GM19463 (cell line): Measurements from ENCODE around the gene GALNT1.
A peak's percentile ranks its signal among the peaks of the same experiment; 100 is the strongest.

Experiments
- ATAC-seq: cut with Tn5 transposase; IDR thresholded peaks from one replicate; pipeline ENCODE4 v1.9.1; 2021; ENCODE audit warnings: mild to moderate bottlenecking, moderate library complexity; ENCODE audit not compliant: unreplicated experiment

Gene GALNT1

GRCh38 chr18:35662293-35663062 lies 80.9 kb downstream of the GALNT1 start:
- no peak for ATAC-seq

DNA sequence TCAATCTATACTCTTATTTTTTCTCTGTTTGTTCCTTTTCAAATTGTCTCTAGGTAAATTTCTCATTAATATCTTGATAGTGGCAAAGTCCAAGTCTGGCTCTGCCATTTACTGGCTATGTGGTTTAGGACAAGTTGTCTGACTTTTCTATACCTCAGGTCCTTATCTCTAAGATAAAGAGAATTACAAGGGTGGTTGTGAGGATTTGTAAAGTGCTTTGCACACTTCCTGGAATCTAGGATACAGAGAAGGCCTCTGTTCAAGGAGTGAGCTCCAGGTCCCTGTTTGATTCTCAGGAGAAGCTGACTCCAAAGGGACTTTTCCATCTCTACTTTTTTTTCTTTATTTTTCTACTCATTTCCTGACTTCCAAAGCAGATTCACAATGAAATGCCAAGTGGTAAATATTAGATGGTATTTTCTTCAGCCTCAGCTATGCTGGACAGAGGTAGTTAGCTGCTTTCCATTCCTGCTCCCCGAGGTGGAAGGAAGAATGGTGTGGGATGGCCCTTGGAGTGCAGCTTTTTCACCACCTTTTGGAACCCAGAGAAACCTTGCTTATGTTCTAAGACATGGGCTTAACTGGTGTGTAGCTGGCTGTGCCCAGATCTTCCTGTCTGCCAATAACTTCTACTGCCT lies 90.5 kb downstream of the GALNT1 start:
- no peak for ATAC-seq

- no peak for ATAC-seq
Observed at GRCh38 chr18:35672897-35673296, 91.4 kb downstream of the GALNT1 start.

GRCh38 chr18:35673682-35674081 lies 92.1 kb downstream of the GALNT1 start:
- ATAC-seq, result no peak

DNA sequence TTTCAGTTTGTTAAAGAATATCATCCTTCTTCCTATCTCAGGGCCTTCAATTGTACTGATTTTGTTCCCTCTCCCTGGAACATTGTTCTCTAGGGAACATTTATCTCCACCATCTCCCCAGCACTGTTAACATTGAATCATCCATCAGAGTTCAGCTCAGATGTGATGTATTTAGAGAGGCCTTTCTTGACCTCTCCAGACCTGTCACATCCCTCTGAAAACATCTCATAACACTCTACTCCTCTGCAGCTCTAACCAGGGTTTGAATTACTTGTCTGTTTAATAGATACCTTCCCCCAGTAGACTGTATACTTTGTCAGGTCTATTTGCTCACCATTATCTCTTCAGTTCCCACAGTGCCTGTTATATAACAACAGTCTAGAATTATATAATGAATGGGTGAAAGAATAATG lies 98.6 kb downstream of the GALNT1 start:
- ATAC-seq, result no peak

GRCh38 chr18:35682281-35682867 lies 100.8 kb downstream of the GALNT1 start:
- no peak for ATAC-seq

- ATAC-seq, result no peak
Observed at GRCh38 chr18:35683021-35683420, 101.5 kb downstream of the GALNT1 start.

GRCh38 chr18:35688757-35689156 lies 107.2 kb downstream of the GALNT1 start:
- ATAC-seq, result peak; percentile 98

DNA sequence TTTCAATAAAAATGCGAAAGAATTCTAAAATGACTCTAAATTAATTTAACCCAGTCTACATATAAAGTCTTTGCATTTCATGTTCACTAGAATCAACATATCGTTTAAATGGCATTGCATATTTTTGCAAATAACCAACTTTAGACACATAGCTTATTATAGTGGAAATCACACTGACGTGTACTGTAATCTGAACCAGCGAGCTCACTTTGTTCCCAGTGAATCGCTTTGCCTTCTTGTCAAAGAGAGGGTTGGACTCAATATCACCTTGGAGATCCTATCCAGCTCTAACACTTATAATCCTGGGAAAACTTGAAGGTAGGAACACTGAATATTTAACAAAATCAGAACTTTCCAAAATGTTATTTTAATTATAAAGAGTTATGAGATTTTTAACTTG lies 108.2 kb downstream of the GALNT1 start:
- no peak for ATAC-seq

DNA sequence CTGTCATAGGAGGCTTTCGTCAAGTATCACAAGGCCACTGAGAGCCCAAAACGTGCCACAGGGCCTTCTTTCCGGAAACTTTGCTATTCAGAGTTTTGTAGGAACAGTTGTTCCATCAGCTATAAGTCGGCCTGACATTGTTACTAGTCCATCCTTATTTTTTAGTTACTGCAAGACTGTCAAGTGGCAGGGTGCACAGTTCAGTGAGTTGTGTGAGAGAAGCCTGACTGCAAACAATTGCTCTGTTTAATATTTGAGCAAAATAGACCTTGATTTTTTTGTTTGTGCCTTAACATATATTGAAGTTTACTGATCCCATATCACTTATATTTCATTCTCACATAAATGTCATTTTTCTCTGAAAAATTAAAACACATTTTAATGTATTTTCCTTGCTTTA lies 110.1 kb downstream of the GALNT1 start:
- no peak for ATAC-seq

DNA sequence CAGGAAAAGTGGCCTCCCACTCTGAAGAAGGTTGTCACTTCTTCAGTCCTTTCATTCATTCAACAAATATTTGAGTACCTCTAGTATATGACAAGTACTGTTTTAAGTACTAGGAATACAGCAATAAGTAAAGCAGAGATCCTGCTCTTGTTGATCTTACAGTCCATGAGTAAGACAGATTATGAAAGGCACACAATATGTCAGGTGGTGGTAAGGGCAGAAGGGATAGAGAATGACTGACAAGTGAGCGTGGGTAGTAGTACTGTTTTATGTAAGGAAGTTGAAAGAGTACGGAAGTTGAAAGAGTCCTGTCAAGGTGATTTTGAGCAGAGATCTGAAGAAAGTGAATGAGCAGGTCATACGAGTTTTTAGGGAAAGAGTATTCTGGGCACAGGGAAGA lies 111.3 kb downstream of the GALNT1 start:
- ATAC-seq, result no peak

- ATAC-seq, result no peak
Observed at GRCh38 chr18:35693829-35694228, 112.3 kb downstream of the GALNT1 start.

GRCh38 chr18:35694808-35695207 lies 113.3 kb downstream of the GALNT1 start:
- peak; percentile 65 for ATAC-seq

DNA sequence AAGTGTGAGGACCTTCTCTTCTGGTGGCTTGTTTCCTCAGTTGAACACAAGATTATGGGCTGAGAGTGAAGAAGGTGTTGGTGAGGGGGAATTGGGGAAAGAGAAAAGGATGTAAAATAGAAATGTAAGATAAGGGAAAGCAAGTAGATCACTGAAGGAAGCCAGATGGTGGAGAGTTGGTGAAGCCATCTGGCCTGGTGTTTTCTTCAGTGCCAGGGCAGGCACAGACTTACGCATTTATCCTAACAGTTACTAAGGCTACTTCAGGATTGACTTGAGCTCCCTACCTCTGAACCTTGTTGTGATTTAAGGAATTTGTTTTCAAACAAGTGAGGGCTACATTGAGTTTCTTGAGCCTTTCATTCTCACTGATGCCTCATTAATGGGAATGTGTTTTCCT lies 113.8 kb downstream of the GALNT1 start:
- no peak for ATAC-seq

DNA sequence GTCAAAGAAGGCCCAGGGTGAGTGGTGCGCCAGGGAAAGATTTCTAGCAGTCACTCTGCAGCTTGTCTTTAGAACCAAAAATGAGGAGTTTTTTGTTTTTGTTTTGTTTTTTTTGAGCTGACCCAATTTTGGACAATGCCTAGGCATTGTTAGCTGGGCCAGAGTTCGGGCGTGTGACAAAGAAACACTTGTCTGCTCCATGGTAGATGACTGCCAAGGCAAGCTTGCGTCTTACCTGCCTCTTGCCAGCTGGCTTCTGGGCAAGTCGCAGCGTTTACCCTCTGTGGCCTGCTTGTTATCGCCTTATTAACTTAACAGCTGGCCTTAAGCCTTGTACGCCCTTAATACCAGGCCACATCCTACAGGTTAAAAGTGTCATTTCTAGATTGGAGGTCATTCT lies 114.3 kb downstream of the GALNT1 start:
- no peak for ATAC-seq

GRCh38 chr18:35696307-35696706 lies 114.8 kb downstream of the GALNT1 start:
- no peak for ATAC-seq

DNA sequence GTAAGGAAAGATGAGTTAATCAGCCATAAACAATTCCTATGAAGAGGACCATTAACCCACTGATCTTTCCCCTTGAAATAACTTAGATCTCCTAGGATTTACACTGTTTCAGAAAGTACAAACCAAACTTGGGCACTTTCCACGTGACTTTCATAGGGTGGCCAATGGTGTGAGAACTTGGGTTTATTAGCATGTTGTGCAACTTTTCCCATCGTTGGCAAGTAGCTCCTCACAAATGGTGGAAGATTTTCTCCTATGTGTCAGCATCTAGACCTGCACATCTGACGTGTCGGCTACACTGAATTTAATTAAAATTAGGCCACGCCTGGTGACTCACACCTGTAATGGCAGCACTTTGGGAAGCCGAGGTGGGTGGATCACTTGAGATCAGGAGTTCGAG lies 116.3 kb downstream of the GALNT1 start:
- ATAC-seq, result no peak

DNA sequence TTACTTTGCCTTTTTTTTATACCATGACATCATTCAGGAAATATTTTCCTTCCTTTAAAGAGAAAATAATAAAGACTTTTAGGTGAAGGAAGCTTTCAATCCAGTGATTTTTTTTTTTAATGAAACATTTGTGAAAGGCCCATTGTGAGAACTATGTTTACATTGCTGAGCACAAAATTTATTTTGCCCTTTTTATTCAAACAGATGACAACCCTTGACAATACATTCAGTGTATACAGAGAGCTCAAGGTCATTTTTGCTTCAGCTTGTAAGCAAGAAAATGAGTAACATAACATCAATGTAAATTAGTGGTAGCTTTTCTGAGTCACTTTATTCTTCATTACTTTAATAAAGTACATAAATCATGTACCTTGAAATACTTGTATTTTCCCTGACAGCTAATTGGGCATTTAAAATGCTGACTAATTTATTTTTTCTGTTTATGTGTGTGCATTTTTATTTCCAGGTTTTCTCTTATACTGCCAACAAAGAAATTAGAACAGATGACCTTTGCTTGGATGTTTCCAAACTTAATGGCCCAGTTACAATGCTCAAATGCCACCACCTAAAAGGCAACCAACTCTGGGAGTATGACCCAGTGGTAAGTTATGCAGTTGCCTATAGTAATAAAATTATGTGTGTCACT lies 121.6 kb downstream of the GALNT1 start:
- no peak for ATAC-seq

DNA sequence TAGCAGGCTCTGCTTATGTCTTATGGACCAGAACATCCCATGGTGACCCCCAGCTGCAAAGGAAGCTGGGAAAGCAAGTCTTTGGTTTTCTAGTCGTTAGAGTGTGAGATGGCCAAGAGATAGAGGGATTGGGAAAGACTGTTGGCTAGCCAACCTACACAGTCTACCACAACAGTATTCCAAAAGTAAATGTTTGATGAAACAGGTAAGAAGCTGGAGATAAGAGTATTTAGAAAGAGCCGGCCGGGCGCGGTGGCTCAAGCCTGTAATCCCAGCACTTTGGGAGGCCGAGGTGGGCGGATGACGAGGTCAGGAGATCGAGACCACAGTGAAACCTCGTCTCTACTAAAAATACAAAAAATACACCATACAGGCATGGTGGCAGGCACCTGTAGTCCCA lies 124.4 kb downstream of the GALNT1 start:
- no peak for ATAC-seq

GRCh38 chr18:35707247-35707646 lies 125.7 kb downstream of the GALNT1 start:
- ATAC-seq, result no peak

DNA sequence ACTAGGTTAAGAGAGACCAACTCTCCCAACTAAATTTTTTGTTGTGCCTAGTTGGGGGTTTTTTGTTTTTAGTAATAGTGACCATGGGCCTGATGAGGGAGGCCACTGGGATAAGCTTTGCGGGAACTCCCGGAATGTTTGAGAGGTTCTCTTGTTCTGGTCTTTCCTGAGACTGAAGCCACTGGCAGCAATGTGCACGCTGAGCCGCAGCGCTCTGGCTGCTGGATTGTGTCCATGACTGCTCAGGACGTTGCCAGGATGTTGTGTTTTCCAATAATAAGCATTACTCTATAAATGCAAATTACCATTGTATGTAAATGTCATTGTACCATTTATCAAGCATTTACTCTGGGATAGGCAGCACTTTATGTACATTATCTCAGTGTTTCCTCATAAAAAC lies 126.1 kb downstream of the GALNT1 start:
- no peak for ATAC-seq

- no peak for ATAC-seq
Observed at GRCh38 chr18:35710581-35710980, 129.0 kb downstream of the GALNT1 start.
